ENCODE results near the gene ZAP70. TPM values are rescaled to one million over a fixed set of nuclear protein-coding genes. Genes with fewer than 3 reads are reported as not detected.
"Not testable (repeated sequence)": the region's sequence is repeated elsewhere in the genome, so short reads cannot be mapped to it uniquely, and the experiment has no call there.

Gene ZAP70
- total RNA-seq, 6 experiments from 2014 or later, result 0.74 to 2.1 (median 1.4) TPM

GRCh38 chr2:97673915-97674283 is 39.5 kb upstream of the ZAP70 start:
- Histone ChIP-seq H3K4me3 (no peak overlapping the region), H3K27me3 (no peaks in the 10 kb centered on the region), H3K9me3 (no peaks in the 10 kb centered on the region), H3K4me1 (no peaks in the 10 kb centered on the region), H3K36me3 (no peaks in the 10 kb centered on the region), H3K27ac (no peak overlapping the region)
- intact Hi-C loops (cut with DNase I), result no loop called here
- no peak for TF ChIP-seq CTCF (IDR thresholded peaks at IDR 0.05)
- TF ChIP-seq POLR2A (IDR thresholded peaks at IDR 0.05), result no peak
- DNase-seq, result no peak
- WGBS (ENCODE audit: insufficient coverage, low coverage, low lambda C conversion rate, missing lambda C conversion rate), result 74% methylated on average over 7 of the region's 8 CpGs
- no peak for ATAC-seq

GRCh38 chr2:97675430-97676113 is 37.8 kb upstream of the ZAP70 start:
- Histone ChIP-seq H3K9me3 (no peaks in the 10 kb centered on the region), H3K4me3 (no peak overlapping the region), H3K27me3 (no peaks in the 10 kb centered on the region), H3K27ac (no peak overlapping the region), H3K4me1 (no peaks in the 10 kb centered on the region), H3K36me3 (no peaks in the 10 kb centered on the region)
- TF ChIP-seq POLR2A (IDR thresholded peaks at IDR 0.05) (no peak), CTCF (IDR thresholded peaks at IDR 0.05) (no peak)
- no peak for DNase-seq
- intact Hi-C loops (cut with DNase I), result no loop called here
- WGBS (ENCODE audit: insufficient coverage, low coverage, low lambda C conversion rate, missing lambda C conversion rate), result 77% methylated on average over 5 of the region's 5 CpGs
- ATAC-seq, result no peak

- intact Hi-C loops (cut with DNase I), result no loop called here
- Histone ChIP-seq H3K27ac (no peak overlapping the region), H3K4me3 (no peak overlapping the region), H3K4me1 (no peaks in the 10 kb centered on the region), H3K27me3 (no peaks in the 10 kb centered on the region), H3K36me3 (no peaks in the 10 kb centered on the region), H3K9me3 (no peaks in the 10 kb centered on the region)
- no peak for TF ChIP-seq CTCF (IDR thresholded peaks at IDR 0.05)
- TF ChIP-seq POLR2A (IDR thresholded peaks at IDR 0.05), result no peak
- ATAC-seq (no peak), DNase-seq (no peak)
- WGBS (ENCODE audit: insufficient coverage, low coverage, low lambda C conversion rate, missing lambda C conversion rate), result no CpG with 5 or more reads among the region's 1 CpG
Observed at GRCh38 chr2:97676620-97677019, 36.8 kb upstream of the ZAP70 start.

GRCh38 chr2:97677480-97677879 is 35.9 kb upstream of the ZAP70 start:
- Histone ChIP-seq H3K27me3 (no peaks in the 10 kb centered on the region), H3K27ac (no peak overlapping the region), H3K4me1 (no peaks in the 10 kb centered on the region), H3K36me3 (no peaks in the 10 kb centered on the region), H3K4me3 (no peak overlapping the region), H3K9me3 (no peaks in the 10 kb centered on the region)
- intact Hi-C loops (cut with DNase I), result no loop called here
- no peak for ATAC-seq
- 73% methylated on average over 2 of the region's 2 CpGs for WGBS (ENCODE audit: insufficient coverage, low coverage, low lambda C conversion rate, missing lambda C conversion rate)
- no peak for DNase-seq
- TF ChIP-seq CTCF (IDR thresholded peaks at IDR 0.05) (no peak), POLR2A (IDR thresholded peaks at IDR 0.05) (no peak)

- Histone ChIP-seq H3K4me1 (no peaks in the 10 kb centered on the region), H3K9me3 (no peaks in the 10 kb centered on the region), H3K27ac (no peak overlapping the region), H3K27me3 (no peaks in the 10 kb centered on the region), H3K36me3 (no peaks in the 10 kb centered on the region), H3K4me3 (no peak overlapping the region)
- 91% methylated on average over 1 of the region's 1 CpG for WGBS (ENCODE audit: insufficient coverage, low coverage, low lambda C conversion rate, missing lambda C conversion rate)
- no peak for DNase-seq
- no peak for TF ChIP-seq POLR2A (IDR thresholded peaks at IDR 0.05)
- no peak for TF ChIP-seq CTCF (IDR thresholded peaks at IDR 0.05)
- intact Hi-C loops (cut with DNase I), result no loop called here
- no peak for ATAC-seq
Observed at GRCh38 chr2:97678298-97678697, 35.1 kb upstream of the ZAP70 start.

- 79% methylated on average over 2 of the region's 3 CpGs for WGBS (ENCODE audit: insufficient coverage, low coverage, low lambda C conversion rate, missing lambda C conversion rate)
- H3K27me3 ChIP-seq; H3K4me3 ChIP-seq; DNase-seq; ATAC-seq; H3K9me3 ChIP-seq; H3K36me3 ChIP-seq; intact Hi-C loops (cut with DNase I); H3K4me1 ChIP-seq; H3K27ac ChIP-seq: not testable (repeated sequence)
Observed at GRCh38 chr2:97687235-97687634, 26.1 kb upstream of the ZAP70 start.

Measured in right lobe of liver (tissue), 6 donors.